Hematopoietic multipotent progenitor cell treated with erythropoietin and hydrocortisone succinate and interleukin-3 and kit ligand, for 8 days (in vitro differentiated cells): Measurements from ENCODE around the gene PIWIL4.
"Not testable (repeated sequence)": the region's sequence is repeated elsewhere in the genome, so short reads cannot be mapped to it uniquely, and the experiment has no call there.

ENCODE experiments used
- DNase-seq: peaks from one replicate; pipeline ENCODE4 v3.0.0-alpha.2; 2015

The PIWIL4 gene

GRCh38 chr11:94639901-94640721 lies 72.9 kb downstream of the PIWIL4 start:
- no peak for DNase-seq

DNA sequence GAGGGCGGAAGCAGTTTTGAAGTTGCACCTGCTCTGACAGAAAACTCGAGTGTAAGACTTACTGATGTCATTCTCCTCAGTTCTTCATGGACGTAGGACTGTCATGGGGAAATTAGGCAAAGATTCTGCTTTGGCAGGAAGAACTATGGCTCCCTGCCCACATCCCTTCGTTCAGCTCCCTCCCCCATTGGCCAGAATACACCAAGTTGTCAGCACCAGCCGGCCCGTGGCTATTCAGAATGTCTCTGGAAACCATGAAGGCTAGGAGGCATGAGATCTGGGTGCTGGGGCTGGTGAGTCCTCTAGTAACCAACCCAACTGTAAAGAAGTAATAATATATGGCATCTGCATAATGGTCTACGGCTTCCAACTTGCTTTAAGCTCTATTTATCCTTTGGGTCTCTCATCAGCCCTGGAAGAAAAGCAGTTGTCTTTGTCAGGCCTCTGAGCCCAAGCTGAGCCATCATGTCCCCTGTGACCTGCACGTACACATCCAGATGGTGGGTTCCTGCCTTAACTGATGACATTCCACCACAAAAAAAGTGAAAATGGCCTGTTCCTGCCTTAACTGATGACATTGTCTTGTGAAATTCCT lies 74.1 kb downstream of the PIWIL4 start:
- no peak for DNase-seq

- DNase-seq = not testable (repeated sequence)
Measured at GRCh38 chr11:94643186-94643585, 76.0 kb downstream of the PIWIL4 start.

DNA sequence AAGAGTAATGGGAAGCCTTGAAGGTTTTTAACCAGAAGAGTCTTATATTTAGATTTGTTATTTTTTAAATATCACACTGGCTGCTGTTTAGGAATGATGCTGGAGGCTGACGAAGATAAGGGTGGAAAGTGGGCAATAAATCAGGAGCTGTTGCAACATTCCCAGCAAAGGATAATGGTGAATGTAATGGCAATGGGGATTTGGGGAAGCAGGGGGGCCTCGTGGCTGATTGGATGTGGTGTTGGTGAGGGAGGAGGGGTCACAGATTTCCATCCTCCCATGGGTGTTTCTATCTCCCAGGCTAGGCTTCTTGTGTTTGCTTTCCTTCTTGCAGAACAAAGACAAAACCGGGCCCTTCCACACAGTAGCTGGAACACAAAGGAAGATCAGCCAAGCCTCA lies 80.8 kb downstream of the PIWIL4 start:
- DNase-seq = no peak

DNA sequence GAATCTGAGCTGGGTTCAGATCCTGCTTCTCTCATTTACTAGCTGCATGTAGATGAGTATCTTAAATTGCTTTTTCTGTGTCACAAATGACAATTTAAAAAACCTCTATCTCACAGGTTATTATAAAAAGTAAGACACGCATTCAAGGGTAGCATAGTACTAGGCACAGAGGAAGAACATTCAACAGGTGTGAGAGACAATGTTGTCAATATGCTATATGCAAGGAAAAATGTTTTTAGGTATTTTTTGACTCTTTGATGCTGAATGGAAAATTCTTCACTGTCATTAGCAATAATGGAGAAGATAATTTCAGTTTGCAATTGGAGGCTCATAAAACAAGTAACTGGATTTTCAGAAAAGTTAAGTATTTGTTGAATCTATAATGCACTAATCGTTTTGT lies 81.6 kb downstream of the PIWIL4 start:
- DNase-seq = no peak

- no peak for DNase-seq
Measured at GRCh38 chr11:94649254-94649653, 82.1 kb downstream of the PIWIL4 start.

- no peak for DNase-seq
Measured at GRCh38 chr11:94649964-94650623, 82.9 kb downstream of the PIWIL4 start.

DNA sequence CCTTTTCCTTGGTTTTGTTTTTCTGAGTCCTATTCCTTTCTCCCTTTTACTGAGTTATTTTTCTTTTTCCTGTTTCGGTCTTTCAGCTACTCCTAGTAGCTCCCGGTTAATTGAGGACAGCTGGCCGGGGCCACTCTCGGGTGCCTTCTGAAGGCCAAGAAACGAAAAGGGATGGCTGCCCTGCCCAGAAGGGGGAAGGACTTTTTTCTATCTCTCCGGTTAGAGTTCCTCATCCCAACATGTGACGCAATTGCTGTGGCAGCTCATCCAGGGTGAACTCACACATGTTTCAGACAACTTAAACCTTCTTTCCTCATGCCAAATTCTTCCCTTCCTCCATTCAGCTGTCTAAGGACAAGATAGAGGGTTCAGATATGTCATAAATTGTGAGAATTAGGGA lies 83.6 kb downstream of the PIWIL4 start:
- DNase-seq = no peak

GRCh38 chr11:94652735-94653284 lies 85.6 kb downstream of the PIWIL4 start:
- no peak for DNase-seq

GRCh38 chr11:94653561-94653960 lies 86.4 kb downstream of the PIWIL4 start:
- DNase-seq = no peak

DNA sequence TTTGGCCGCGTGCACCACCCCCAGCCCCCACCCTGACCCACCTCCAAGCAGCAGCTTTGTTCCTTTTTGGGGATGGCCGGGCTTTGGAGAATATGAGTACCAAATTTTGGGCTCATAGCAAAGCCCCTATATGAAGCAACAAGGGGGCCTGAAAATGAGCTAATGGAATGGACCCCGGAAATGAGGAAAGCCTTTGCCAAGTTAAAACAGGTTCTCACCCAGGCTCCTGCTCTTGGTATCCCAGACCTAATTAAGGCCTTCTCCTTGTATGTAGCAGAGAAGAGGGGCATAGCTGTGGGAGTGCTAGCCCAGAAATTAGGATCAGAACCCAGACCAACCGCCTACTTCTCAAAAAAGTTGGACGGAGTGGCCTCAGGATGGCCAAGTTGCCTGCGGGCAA lies 87.0 kb downstream of the PIWIL4 start:
- no peak for DNase-seq

DNA sequence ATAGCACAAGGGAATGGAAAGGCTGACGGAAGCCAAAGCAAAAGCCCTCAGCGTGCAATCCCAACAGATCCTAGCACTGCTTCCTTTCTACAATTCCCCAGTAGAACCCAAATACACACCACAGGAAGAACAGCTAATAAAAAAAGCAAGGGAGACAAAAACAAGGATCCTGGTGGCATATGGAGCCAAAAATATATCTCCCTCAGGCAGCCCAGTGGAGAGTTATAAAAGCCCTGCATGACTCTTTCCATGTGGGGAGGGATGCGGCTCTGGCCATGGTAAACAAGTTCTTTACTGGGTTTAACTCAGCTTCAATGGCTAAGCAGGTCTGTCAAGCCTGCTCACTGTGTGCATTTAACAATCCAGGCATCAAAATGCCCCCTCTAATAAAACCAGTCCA lies 88.1 kb downstream of the PIWIL4 start:
- DNase-seq = no peak

GRCh38 chr11:94655956-94656355 lies 88.8 kb downstream of the PIWIL4 start:
- no peak for DNase-seq

GRCh38 chr11:94656968-94657367 lies 89.8 kb downstream of the PIWIL4 start:
- DNase-seq = no peak

GRCh38 chr11:94657629-94658028 lies 90.5 kb downstream of the PIWIL4 start:
- no peak for DNase-seq

DNA sequence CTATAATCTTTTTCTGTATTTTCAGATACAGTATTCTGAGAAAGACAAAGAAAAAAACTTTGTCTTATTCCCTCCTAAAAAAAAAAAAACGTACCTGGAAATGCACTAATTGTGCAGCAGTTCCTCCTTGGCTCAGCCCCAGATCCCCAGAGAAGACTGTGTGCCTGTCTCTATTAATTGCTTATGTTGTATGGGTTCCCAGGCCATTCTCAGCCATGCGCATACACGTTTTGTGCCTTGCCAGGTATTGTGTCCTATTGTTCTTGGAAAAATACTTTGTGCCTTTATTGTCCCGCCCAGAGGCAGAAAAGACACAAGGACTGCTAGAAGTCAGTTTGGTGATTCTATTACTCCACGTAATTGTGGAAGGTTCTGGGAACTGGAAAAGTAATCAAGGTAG lies 91.2 kb downstream of the PIWIL4 start:
- no peak for DNase-seq

- DNase-seq = no peak
Measured at GRCh38 chr11:94658888-94659287, 91.7 kb downstream of the PIWIL4 start.

DNA sequence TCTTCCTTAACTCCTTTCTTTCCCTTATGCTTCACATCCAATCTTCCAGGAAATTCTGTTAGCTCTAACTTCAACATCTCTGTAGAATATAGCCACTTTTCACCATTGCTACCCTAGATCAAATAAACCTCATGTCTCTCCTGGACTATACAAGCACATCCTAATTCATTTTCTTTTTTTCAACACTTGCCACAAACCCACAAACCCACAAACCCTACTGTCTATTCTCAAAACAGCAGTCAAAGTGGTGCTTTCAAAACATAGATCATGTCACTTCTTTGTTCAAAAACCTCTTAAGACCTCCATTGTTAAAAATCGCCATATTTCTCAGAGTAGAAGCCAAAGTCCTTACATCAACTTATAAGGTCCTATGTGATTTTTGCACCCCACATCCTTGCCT lies 94.3 kb downstream of the PIWIL4 start:
- no peak for DNase-seq

GRCh38 chr11:94662065-94662779 lies 95.1 kb downstream of the PIWIL4 start:
- no peak for DNase-seq

GRCh38 chr11:94662846-94663390 lies 95.8 kb downstream of the PIWIL4 start:
- DNase-seq = no peak

GRCh38 chr11:94664346-94664745 lies 97.2 kb downstream of the PIWIL4 start:
- no peak for DNase-seq

- no peak for DNase-seq
Measured at GRCh38 chr11:94665116-94665659, 98.0 kb downstream of the PIWIL4 start.
